Measurements from ENCODE around the gene PLEKHA6. TPM values are rescaled to one million over a fixed set of nuclear protein-coding genes. Genes with fewer than 3 reads are reported as not detected.
"Not testable (repeated sequence)": the region's sequence is repeated elsewhere in the genome, so short reads cannot be mapped to it uniquely, and the experiment has no call there.

PLEKHA6 gene
- total and polyA plus RNA-seq, 5 donors from 2014 or later: 0.17 TPM; not detected in 4

DNA sequence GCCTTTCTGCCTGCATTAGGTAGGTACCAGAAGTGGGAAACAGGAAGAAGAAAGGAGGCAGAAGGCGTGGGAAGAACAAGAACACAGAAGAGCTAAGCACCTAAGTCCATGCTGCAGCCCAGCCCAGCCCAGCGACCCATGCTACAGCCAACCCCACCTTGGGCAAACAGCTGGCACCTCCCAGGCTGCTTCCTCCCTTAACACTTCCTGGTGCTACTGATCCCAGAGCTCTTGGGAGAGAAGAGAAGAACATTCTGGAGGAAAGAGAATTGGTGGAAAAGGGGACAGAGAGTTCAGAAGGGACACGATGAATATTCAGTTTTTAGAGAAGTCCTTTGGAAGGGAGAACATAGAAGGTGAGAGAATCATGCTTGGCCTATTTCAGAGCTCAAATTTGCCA is 28.5 kb downstream of the PLEKHA6 start:
- Histone ChIP-seq H3K4me1 (ENCODE audit: control insufficient read depth, insufficient read depth, low read length, poor library complexity, severe bottlenecking) (no peaks in the 10 kb centered on the region), H3K9me3 (ENCODE audit: control insufficient read depth in 2 of 2, low read length in 2 of 2) (no peaks in the 10 kb centered on the region), H3K4me3 (ENCODE audit: low read depth, low read length) (no peak overlapping the region), H3K27me3 (ENCODE audit: control insufficient read depth, insufficient read depth, low read length) (peaks cover 4% of the 10 kb centered on the region), H3K36me3 (ENCODE audit: control insufficient read depth, insufficient read depth, low read length) (no peaks in the 10 kb centered on the region), H3K27ac (ENCODE audit: insufficient read depth, low read length, poor library complexity, severe bottlenecking) (no peak overlapping the region)
- no peaks in the 10 kb centered on the region for H3K9me3 Mint-ChIP-seq
- no peak overlapping the region for H3K4me3 Mint-ChIP-seq
- no peaks in the 10 kb centered on the region for H3K4me1 Mint-ChIP-seq
- ATAC-seq (ENCODE audit: low read depth in 2 of 2) (no peak), DNase-seq (no peak)
- H3K27ac Mint-ChIP-seq: no peak overlapping the region
- no peaks in the 10 kb centered on the region for H3K36me3 Mint-ChIP-seq
- H3K27me3 Mint-ChIP-seq: peaks cover 13% of the 10 kb centered on the region

DNA sequence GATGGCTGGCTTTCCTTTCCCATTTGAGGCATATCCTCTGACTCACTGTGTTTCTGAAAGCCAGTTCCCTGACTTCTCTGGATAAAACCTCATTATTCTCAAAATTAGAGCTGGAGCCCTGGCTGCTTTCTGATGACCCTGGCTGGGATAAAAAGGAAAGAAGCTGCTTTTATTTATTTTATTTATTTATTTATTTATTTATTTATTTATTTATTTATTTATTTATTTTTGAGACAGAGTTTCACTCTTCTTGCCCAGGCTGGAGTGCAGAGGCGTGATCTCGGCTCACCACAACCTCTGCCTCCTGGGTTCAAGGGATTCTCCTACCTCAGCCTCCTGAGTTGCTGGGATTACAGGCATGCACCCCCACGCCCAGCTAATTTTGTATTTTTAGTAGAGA is 31.9 kb downstream of the PLEKHA6 start:
- H3K27ac Mint-ChIP-seq; ATAC-seq (ENCODE audit: low read depth in 2 of 2): not testable (repeated sequence)

GRCh38 chr1:204327359-204327758 is 32.4 kb downstream of the PLEKHA6 start:
- Mint-ChIP-seq H3K27ac (no peak overlapping the region), H3K27me3 (peaks cover 13% of the 10 kb centered on the region), H3K9me3 (no peaks in the 10 kb centered on the region), H3K4me1 (no peaks in the 10 kb centered on the region), H3K4me3 (no peak overlapping the region), H3K36me3 (no peaks in the 10 kb centered on the region)
- H3K4me1 ChIP-seq (ENCODE audit: control insufficient read depth, insufficient read depth, low read length, poor library complexity, severe bottlenecking): no peaks in the 10 kb centered on the region
- DNase-seq (no peak), ATAC-seq (ENCODE audit: low read depth in 2 of 2) (no peak)
- H3K27me3 ChIP-seq (ENCODE audit: control insufficient read depth, insufficient read depth, low read length): peaks cover 4% of the 10 kb centered on the region
- no peak overlapping the region for H3K4me3 ChIP-seq (ENCODE audit: low read depth, low read length)
- H3K9me3 ChIP-seq (ENCODE audit: control insufficient read depth in 2 of 2, low read length in 2 of 2): no peaks in the 10 kb centered on the region
- no peak overlapping the region for H3K27ac ChIP-seq (ENCODE audit: insufficient read depth, low read length, poor library complexity, severe bottlenecking)
- H3K36me3 ChIP-seq (ENCODE audit: control insufficient read depth, insufficient read depth, low read length): no peaks in the 10 kb centered on the region

More for the DNA sequence above, 31.9 kb downstream of the PLEKHA6 start:
- H3K36me3 Mint-ChIP-seq; H3K4me1 Mint-ChIP-seq; H3K4me1 ChIP-seq (ENCODE audit: control insufficient read depth, insufficient read depth, low read length, poor library complexity, severe bottlenecking); H3K27me3 ChIP-seq (ENCODE audit: control insufficient read depth, insufficient read depth, low read length); H3K4me3 Mint-ChIP-seq; H3K9me3 ChIP-seq (ENCODE audit: control insufficient read depth in 2 of 2, low read length in 2 of 2); DNase-seq; H3K27ac ChIP-seq (ENCODE audit: insufficient read depth, low read length, poor library complexity, severe bottlenecking); H3K4me3 ChIP-seq (ENCODE audit: low read depth, low read length); H3K36me3 ChIP-seq (ENCODE audit: control insufficient read depth, insufficient read depth, low read length); H3K9me3 Mint-ChIP-seq: not testable (repeated sequence)
- H3K27me3 Mint-ChIP-seq: peaks cover 13% of the 10 kb centered on the region

DNA sequence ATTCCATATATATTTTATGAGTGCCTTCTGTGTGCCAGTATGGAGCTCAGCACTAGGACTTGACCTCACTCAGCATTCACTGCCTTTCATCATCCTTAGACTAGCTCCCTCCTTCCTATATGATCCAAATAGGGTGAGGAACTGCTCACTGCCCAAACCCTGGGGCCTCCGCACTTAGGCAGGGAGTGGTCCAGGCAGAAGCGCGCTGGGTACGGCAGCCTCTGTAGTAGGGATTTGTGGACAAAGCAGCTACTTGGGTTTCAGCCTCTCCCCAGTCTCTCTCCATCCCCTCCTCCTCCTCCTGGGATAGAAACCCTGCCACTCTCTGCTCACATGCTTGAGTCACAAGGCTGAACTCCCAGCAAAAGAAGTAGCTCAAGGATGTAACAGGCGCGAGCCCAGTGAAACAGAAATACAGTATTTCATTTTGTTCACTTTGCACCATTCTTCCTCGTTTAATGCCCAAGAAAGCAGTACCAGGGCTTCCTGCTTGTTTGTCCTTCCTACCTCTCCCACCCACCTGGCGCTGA is 32.9 kb downstream of the PLEKHA6 start:
- no peak for DNase-seq
- no peaks in the 10 kb centered on the region for H3K36me3 ChIP-seq (ENCODE audit: control insufficient read depth, insufficient read depth, low read length)
- no peaks in the 10 kb centered on the region for H3K4me1 ChIP-seq (ENCODE audit: control insufficient read depth, insufficient read depth, low read length, poor library complexity, severe bottlenecking)
- no peak overlapping the region for H3K27ac ChIP-seq (ENCODE audit: insufficient read depth, low read length, poor library complexity, severe bottlenecking)
- peaks cover 4% of the 10 kb centered on the region for H3K27me3 ChIP-seq (ENCODE audit: control insufficient read depth, insufficient read depth, low read length)
- H3K4me3 Mint-ChIP-seq: no peak overlapping the region
- no peak for ATAC-seq (ENCODE audit: low read depth in 2 of 2)
- no peaks in the 10 kb centered on the region for H3K9me3 ChIP-seq (ENCODE audit: control insufficient read depth in 2 of 2, low read length in 2 of 2)
- peaks cover 13% of the 10 kb centered on the region for H3K27me3 Mint-ChIP-seq
- H3K4me3 ChIP-seq (ENCODE audit: low read depth, low read length): no peak overlapping the region
- H3K36me3 Mint-ChIP-seq: no peaks in the 10 kb centered on the region
- H3K9me3 Mint-ChIP-seq: no peaks in the 10 kb centered on the region
- no peaks in the 10 kb centered on the region for H3K4me1 Mint-ChIP-seq
- no peak overlapping the region for H3K27ac Mint-ChIP-seq

DNA sequence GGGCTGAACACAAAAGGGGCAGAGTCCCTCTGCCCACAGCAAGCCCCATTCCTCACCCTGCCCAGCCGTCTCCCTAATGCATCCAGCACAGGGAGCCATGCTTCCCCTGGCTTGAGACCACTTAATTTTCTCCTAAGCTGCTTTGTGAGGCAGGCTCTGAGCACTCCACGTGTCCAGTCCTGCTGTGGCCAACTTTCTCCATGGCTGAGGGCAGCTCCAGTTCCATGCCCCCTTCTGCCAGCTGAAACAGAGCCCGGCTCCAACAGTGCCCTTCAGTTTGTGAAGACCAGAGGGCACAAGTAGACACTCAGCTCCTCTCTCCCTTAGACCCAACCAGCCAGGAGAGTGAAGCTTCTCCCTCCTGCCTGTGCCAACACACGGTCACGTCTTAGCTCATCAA is 33.8 kb downstream of the PLEKHA6 start:
- Histone ChIP-seq H3K27me3 (ENCODE audit: control insufficient read depth, insufficient read depth, low read length) (peaks cover 4% of the 10 kb centered on the region), H3K9me3 (ENCODE audit: control insufficient read depth in 2 of 2, low read length in 2 of 2) (no peaks in the 10 kb centered on the region), H3K4me3 (ENCODE audit: low read depth, low read length) (no peak overlapping the region), H3K27ac (ENCODE audit: insufficient read depth, low read length, poor library complexity, severe bottlenecking) (no peak overlapping the region), H3K4me1 (ENCODE audit: control insufficient read depth, insufficient read depth, low read length, poor library complexity, severe bottlenecking) (no peaks in the 10 kb centered on the region), H3K36me3 (ENCODE audit: control insufficient read depth, insufficient read depth, low read length) (no peaks in the 10 kb centered on the region)
- DNase-seq (no peak), ATAC-seq (ENCODE audit: low read depth in 2 of 2) (no peak)
- no peaks in the 10 kb centered on the region for H3K9me3 Mint-ChIP-seq
- peaks cover 8% of the 10 kb centered on the region for H3K27me3 Mint-ChIP-seq
- no peak overlapping the region for H3K27ac Mint-ChIP-seq
- no peaks in the 10 kb centered on the region for H3K36me3 Mint-ChIP-seq
- no peaks in the 10 kb centered on the region for H3K4me1 Mint-ChIP-seq
- no peak overlapping the region for H3K4me3 Mint-ChIP-seq

GRCh38 chr1:204323887-204324286 is 35.8 kb downstream of the PLEKHA6 start:
- Mint-ChIP-seq H3K27me3 (no peaks in the 10 kb centered on the region), H3K9me3 (no peaks in the 10 kb centered on the region), H3K4me3 (no peak overlapping the region), H3K36me3 (no peaks in the 10 kb centered on the region), H3K4me1 (no peaks in the 10 kb centered on the region), H3K27ac (no peak overlapping the region)
- Histone ChIP-seq H3K9me3 (ENCODE audit: control insufficient read depth in 2 of 2, low read length in 2 of 2) (no peaks in the 10 kb centered on the region), H3K36me3 (ENCODE audit: control insufficient read depth, insufficient read depth, low read length) (no peaks in the 10 kb centered on the region), H3K27me3 (ENCODE audit: control insufficient read depth, insufficient read depth, low read length) (peaks cover 2% of the 10 kb centered on the region), H3K4me3 (ENCODE audit: low read depth, low read length) (no peak overlapping the region), H3K4me1 (ENCODE audit: control insufficient read depth, insufficient read depth, low read length, poor library complexity, severe bottlenecking) (no peaks in the 10 kb centered on the region), H3K27ac (ENCODE audit: insufficient read depth, low read length, poor library complexity, severe bottlenecking) (no peak overlapping the region)
- DNase-seq: peak in 1 of 3 donors; percentile 11
- no peak for ATAC-seq (ENCODE audit: low read depth in 2 of 2)

DNA sequence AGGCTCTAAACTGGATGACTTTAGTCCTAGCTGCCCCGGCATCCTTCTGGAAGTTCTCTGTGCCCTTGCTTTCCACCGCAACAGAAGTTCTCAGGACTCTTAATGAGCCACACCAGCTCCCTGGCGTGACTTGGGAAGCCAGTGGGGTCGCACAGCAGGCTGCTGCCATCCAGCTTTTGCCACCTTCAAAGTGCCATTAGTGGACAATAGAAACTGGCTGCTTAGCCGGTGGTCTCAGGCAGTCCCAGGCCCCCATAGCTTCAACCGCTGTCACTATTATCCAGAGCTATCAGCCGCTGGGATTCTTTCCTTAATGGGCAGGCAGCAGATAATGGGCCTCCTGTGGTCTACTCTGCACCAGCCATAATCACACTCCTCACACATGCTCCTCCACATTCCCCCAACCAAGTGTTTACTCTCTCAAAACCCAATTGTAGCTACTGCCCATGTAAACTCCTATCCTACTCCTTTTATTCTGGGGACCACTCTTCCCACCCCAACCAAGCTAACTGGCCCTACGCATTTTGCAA is 37.3 kb downstream of the PLEKHA6 start:
- no peak for ATAC-seq (ENCODE audit: low read depth in 2 of 2)
- no peaks in the 10 kb centered on the region for H3K27me3 Mint-ChIP-seq
- H3K27me3 ChIP-seq (ENCODE audit: control insufficient read depth, insufficient read depth, low read length): no peaks in the 10 kb centered on the region
- DNase-seq: no peak
- H3K4me3 ChIP-seq (ENCODE audit: low read depth, low read length): no peak overlapping the region
- H3K36me3 ChIP-seq (ENCODE audit: control insufficient read depth, insufficient read depth, low read length): no peaks in the 10 kb centered on the region
- no peak overlapping the region for H3K27ac Mint-ChIP-seq
- no peak overlapping the region for H3K4me3 Mint-ChIP-seq
- no peaks in the 10 kb centered on the region for H3K9me3 ChIP-seq (ENCODE audit: control insufficient read depth in 2 of 2, low read length in 2 of 2)
- H3K4me1 Mint-ChIP-seq: no peaks in the 10 kb centered on the region
- no peaks in the 10 kb centered on the region for H3K36me3 Mint-ChIP-seq
- no peaks in the 10 kb centered on the region for H3K9me3 Mint-ChIP-seq
- H3K27ac ChIP-seq (ENCODE audit: insufficient read depth, low read length, poor library complexity, severe bottlenecking): no peak overlapping the region
- H3K4me1 ChIP-seq (ENCODE audit: control insufficient read depth, insufficient read depth, low read length, poor library complexity, severe bottlenecking): no peaks in the 10 kb centered on the region

- no peaks in the 10 kb centered on the region for H3K4me1 Mint-ChIP-seq
- no peak overlapping the region for H3K4me3 Mint-ChIP-seq
- DNase-seq (no peak), ATAC-seq (ENCODE audit: low read depth in 2 of 2) (no peak)
- H3K27ac Mint-ChIP-seq: no peak overlapping the region
- H3K4me1 ChIP-seq (ENCODE audit: control insufficient read depth, insufficient read depth, low read length, poor library complexity, severe bottlenecking): no peaks in the 10 kb centered on the region
- no peaks in the 10 kb centered on the region for H3K27me3 ChIP-seq (ENCODE audit: control insufficient read depth, insufficient read depth, low read length)
- H3K27me3 Mint-ChIP-seq: no peaks in the 10 kb centered on the region
- H3K36me3 Mint-ChIP-seq: no peaks in the 10 kb centered on the region
- H3K36me3 ChIP-seq (ENCODE audit: control insufficient read depth, insufficient read depth, low read length): no peaks in the 10 kb centered on the region
- no peak overlapping the region for H3K27ac ChIP-seq (ENCODE audit: insufficient read depth, low read length, poor library complexity, severe bottlenecking)
- H3K9me3 Mint-ChIP-seq: no peaks in the 10 kb centered on the region
- H3K4me3 ChIP-seq (ENCODE audit: low read depth, low read length): no peak overlapping the region
- no peaks in the 10 kb centered on the region for H3K9me3 ChIP-seq (ENCODE audit: control insufficient read depth in 2 of 2, low read length in 2 of 2)
These were observed 38.1 kb downstream of the PLEKHA6 start for GRCh38 chr1:204321665-204322064.

Measured in CD4-positive, CD25-positive, alpha-beta regulatory T cell (primary cell).